ENCODE measurements around the gene GDPD1. TPM values are rescaled to one million over a fixed set of nuclear protein-coding genes. Genes with fewer than 3 reads are reported as not detected.

The GDPD1 gene
- total RNA-seq, 1 experiment from 2014 or later: 2.6 TPM

GRCh38 chr17:59244081-59244480 lies 23.8 kb downstream of the GDPD1 start:
- no peak for TF ChIP-seq CTCF (conservative IDR thresholded peaks at IDR 0.05)
- Histone ChIP-seq H3K79me1 (ENCODE audit: insufficient read depth, low read depth, low read length, poor library complexity, severe bottlenecking) (no peaks in the 10 kb centered on the region), H3K4me1 (ENCODE audit: insufficient read depth, low read length) (no peaks in the 10 kb centered on the region), H4K20me1 (ENCODE audit: control insufficient read depth, insufficient read depth, insufficient read length) (no peaks in the 10 kb centered on the region), H4K8ac (replicated peaks; ENCODE audit: insufficient read length, low read depth, low read length) (no peak overlapping the region), H3K4me2 (ENCODE audit: insufficient read depth, insufficient read length, low read length) (no peak overlapping the region), H3K27ac (ENCODE audit: insufficient read length, low read depth, low read length) (no peak overlapping the region), H2BK12ac (ENCODE audit: insufficient read length, low read depth, low read length) (no peak overlapping the region), H2AFZ (ENCODE audit: low read length) (no peak overlapping the region), H3K23ac (ENCODE audit: insufficient read length, low read depth, low read length) (no peak overlapping the region), H4K5ac (ENCODE audit: insufficient read length, low read depth, low read length) (no peak overlapping the region), H3K27me3 (ENCODE audit: insufficient read depth, low read length) (no peaks in the 10 kb centered on the region), H2BK120ac (ENCODE audit: low read depth, low read length, poor library complexity, severe bottlenecking) (no peak overlapping the region), H2BK15ac (ENCODE audit: low read depth, low read length) (no peak overlapping the region), H3T11ph (ENCODE audit: low read length) (no peak overlapping the region), H3K18ac (ENCODE audit: insufficient read length, low read depth, low read length) (no peak overlapping the region), H3K56ac (ENCODE audit: insufficient read length, low read depth, low read length) (no peak overlapping the region), H3K14ac (ENCODE audit: insufficient read depth, low read length) (no peak overlapping the region), H4K91ac (ENCODE audit: insufficient read length, low read depth, low read length) (no peak overlapping the region), H3K4ac (ENCODE audit: low read depth, low read length) (no peak overlapping the region), H2AK5ac (ENCODE audit: insufficient read length, low read length) (no peak overlapping the region), H3K79me2 (ENCODE audit: insufficient read depth, low read length) (no peaks in the 10 kb centered on the region), H2BK5ac (ENCODE audit: insufficient read length, low read length) (no peak overlapping the region), H2BK20ac (ENCODE audit: low read depth, low read length, poor library complexity, severe bottlenecking) (no peak overlapping the region), H3K9me3 (ENCODE audit: control insufficient read depth, low read depth, low read length) (no peaks in the 10 kb centered on the region), H3K23me2 (ENCODE audit: insufficient read length, low read depth, low read length, poor library complexity, severe bottlenecking) (no peaks in the 10 kb centered on the region), H3K9ac (ENCODE audit: extremely low read depth, insufficient read length, low read length) (no peak overlapping the region)
- DNase-seq: no peak
- WGBS (ENCODE audit: extremely low coverage, insufficient read length, low lambda C conversion rate): no CpG with 5 or more reads among the region's 6 CpGs
- peak overlapping the region in 1 of 3 experiments; percentile 9; a peak in 1 of 7 replicates for H3K27ac Mint-ChIP-seq
- no peaks in the 10 kb centered on the region for H3K36me3 Mint-ChIP-seq (ENCODE audit: insufficient read depth in 1 of 3, low read depth in 3 of 3)
- H3K4me1 Mint-ChIP-seq: no peaks in the 10 kb centered on the region
- no peaks in the 10 kb centered on the region for H3K27me3 Mint-ChIP-seq (ENCODE audit: low read depth)
- H3K4me3 Mint-ChIP-seq: no peak overlapping the region
- H3K9me3 Mint-ChIP-seq: no peaks in the 10 kb centered on the region
